Esophagus (tissue), 2 donors: ENCODE results near the gene USP46. TPM values are rescaled to one million over a fixed set of nuclear protein-coding genes. Genes with fewer than 3 reads are reported as not detected.

Experiments used
- H3K27ac ChIP-seq, 2 donors: one replicate each; pipeline ENCODE4 v1.5.1; 2013; ENCODE audit warnings: low read depth in 2 of 2, mild to moderate bottlenecking in 2 of 2, inconsistent platforms in 1 of 2, low read length in 1 of 2, moderate library complexity in 1 of 2
- H3K27me3 ChIP-seq, 2 donors: one replicate each; pipeline ENCODE4 v1.6.1; 2013; ENCODE audit warnings: low read length in 2 of 2, control low read depth in 1 of 2, mild to moderate bottlenecking in 1 of 2; ENCODE audit not compliant: insufficient read depth in 2 of 2, control insufficient read depth in 1 of 2
- H3K36me3 ChIP-seq, 2 donors: one replicate each; pipeline ENCODE4 v1.6.1; 2013; ENCODE audit warnings: low read length in 1 of 2; ENCODE audit not compliant: control insufficient read depth in 2 of 2, insufficient read depth in 2 of 2
- H3K4me1 ChIP-seq, 2 donors: one replicate each; pipeline ENCODE4 v1.6.1; 2013; ENCODE audit warnings: low read length in 1 of 2; ENCODE audit not compliant: control insufficient read depth in 2 of 2, insufficient read depth in 2 of 2
- H3K4me3 ChIP-seq, 2 donors: one replicate each; pipeline ENCODE4 v1.5.1; 2013; ENCODE audit warnings: low read length in 2 of 2, mild to moderate bottlenecking in 2 of 2, low read depth in 1 of 2, moderate library complexity in 1 of 2
- H3K9me3 ChIP-seq, 2 donors: one replicate each; pipeline ENCODE4 v1.6.1; 2013; ENCODE audit warnings: mild to moderate bottlenecking in 2 of 2, low read depth in 1 of 2, low read length in 1 of 2, moderate library complexity in 1 of 2; ENCODE audit not compliant: control insufficient read depth in 2 of 2, insufficient read depth in 1 of 2
- whole genome bisulfite sequencing, 2 donors: extraction: QIAGEN DNeasy Blood & Tissue Kit; methylation state at CpG; one replicate each; pipeline ENCODE4 v1.1.7; 2013; 5-methylcytosine and 5-hydroxymethylcytosine counted together
- polyA plus RNA-seq, 2 donors: library from polyadenylated mRNA; stranded (reverse); fragments of 200-250 nt; gene quantifications; one replicate each; pipeline ENCODE4 v1.2.3, GENCODE V29; 2013
- donor health status: healthy with polysubstance abuse.
- donor health status: Bipolar disorder and iron deficiency.

Gene USP46
- polyA plus RNA-seq, 2 donors, result 5.5 to 7.2 TPM

- 67 to 68% methylated on average over 13 of the region's 13 CpGs for WGBS, 2 donors
- Histone ChIP-seq H3K9me3 (no peaks in the 10 kb centered on the region), H3K4me3 (no peak overlapping the region), H3K36me3 (peaks cover 0 to 2% of the 10 kb centered on the region in 2 donors), H3K27ac (no peak overlapping the region), H3K4me1 (no peaks in the 10 kb centered on the region), H3K27me3 (peaks cover 0 to 2% of the 10 kb centered on the region in 2 donors)
These were observed 70.1 kb downstream of the USP46 start for GRCh38 chr4:52588771-52589591.

- no peak overlapping the region for H3K27ac ChIP-seq
- H3K9me3 ChIP-seq, result no peaks in the 10 kb centered on the region
- H3K4me1 ChIP-seq, result no peaks in the 10 kb centered on the region
- H3K4me3 ChIP-seq, result no peak overlapping the region
- peaks cover 0 to 2% of the 10 kb centered on the region in 2 donors for H3K36me3 ChIP-seq
- 53 to 60% methylated on average over 2 of the region's 2 CpGs for WGBS, 2 donors
- peaks cover 0 to 2% of the 10 kb centered on the region in 2 donors for H3K27me3 ChIP-seq
These were observed 71.0 kb downstream of the USP46 start for GRCh38 chr4:52588097-52588496.

- Histone ChIP-seq H3K4me1 (no peaks in the 10 kb centered on the region), H3K9me3 (no peaks in the 10 kb centered on the region), H3K27me3 (peaks cover 0 to 2% of the 10 kb centered on the region in 2 donors), H3K36me3 (no peaks in the 10 kb centered on the region), H3K27ac (no peak overlapping the region), H3K4me3 (no peak overlapping the region)
- 29 to 35% methylated on average over 3 of the region's 3 CpGs for WGBS, 2 donors
These were observed 73.0 kb downstream of the USP46 start for GRCh38 chr4:52586069-52586468.

- no peak overlapping the region for H3K27ac ChIP-seq
- H3K4me1 ChIP-seq, result no peaks in the 10 kb centered on the region
- no peaks in the 10 kb centered on the region for H3K9me3 ChIP-seq
- no peaks in the 10 kb centered on the region for H3K36me3 ChIP-seq
- 81 to 83% methylated on average over 2 of the region's 2 CpGs for WGBS, 2 donors
- H3K27me3 ChIP-seq, result peaks cover 0 to 2% of the 10 kb centered on the region in 2 donors
- H3K4me3 ChIP-seq, result no peak overlapping the region
These were observed 73.7 kb downstream of the USP46 start for GRCh38 chr4:52585379-52585778.

- H3K4me1 ChIP-seq, result peaks cover 0 to 2% of the 10 kb centered on the region in 2 donors
- 90 to 93% methylated on average over 4 of the region's 4 CpGs for WGBS, 2 donors
- no peaks in the 10 kb centered on the region for H3K36me3 ChIP-seq
- H3K27me3 ChIP-seq, result no peaks in the 10 kb centered on the region
- no peaks in the 10 kb centered on the region for H3K9me3 ChIP-seq
- no peak overlapping the region for H3K27ac ChIP-seq
- H3K4me3 ChIP-seq, result no peak overlapping the region
These were observed 79.4 kb downstream of the USP46 start for GRCh38 chr4:52579602-52580272.

GRCh38 chr4:52578951-52579350 is 80.2 kb downstream of the USP46 start:
- WGBS, 2 donors, result 79 to 90% methylated on average over 2 of the region's 2 CpGs
- no peak overlapping the region for H3K4me3 ChIP-seq
- no peaks in the 10 kb centered on the region for H3K27me3 ChIP-seq
- H3K9me3 ChIP-seq, result no peaks in the 10 kb centered on the region
- H3K27ac ChIP-seq, result no peak overlapping the region
- H3K36me3 ChIP-seq, result no peaks in the 10 kb centered on the region
- H3K4me1 ChIP-seq, result peaks cover 0 to 2% of the 10 kb centered on the region in 2 donors

- H3K36me3 ChIP-seq, result no peaks in the 10 kb centered on the region
- 93 to 95% methylated on average over 4 of the region's 4 CpGs for WGBS, 2 donors
- H3K27ac ChIP-seq, result no peak overlapping the region
- no peaks in the 10 kb centered on the region for H3K9me3 ChIP-seq
- H3K4me3 ChIP-seq, result no peak overlapping the region
- no peaks in the 10 kb centered on the region for H3K27me3 ChIP-seq
- H3K4me1 ChIP-seq, result peaks cover 0 to 2% of the 10 kb centered on the region in 2 donors
These were observed 81.5 kb downstream of the USP46 start for GRCh38 chr4:52577624-52577962.

GRCh38 chr4:52576961-52577623 is 82.0 kb downstream of the USP46 start:
- Histone ChIP-seq H3K27me3 (no peaks in the 10 kb centered on the region), H3K36me3 (no peaks in the 10 kb centered on the region), H3K9me3 (no peaks in the 10 kb centered on the region), H3K4me3 (no peak overlapping the region), H3K4me1 (peaks cover 0 to 2% of the 10 kb centered on the region in 2 donors), H3K27ac (no peak overlapping the region)
- 79 to 84% methylated on average over 1 of the region's 1 CpG for WGBS, 2 donors

- Histone ChIP-seq H3K27me3 (no peaks in the 10 kb centered on the region), H3K9me3 (no peaks in the 10 kb centered on the region), H3K4me1 (peaks cover 0 to 2% of the 10 kb centered on the region in 2 donors), H3K4me3 (no peak overlapping the region), H3K36me3 (no peaks in the 10 kb centered on the region), H3K27ac (no peak overlapping the region)
- WGBS, 2 donors, result 90 to 92% methylated on average over 7 of the region's 7 CpGs
These were observed 82.8 kb downstream of the USP46 start for GRCh38 chr4:52576326-52576725.
